HepG2 (cell line): Measurements from ENCODE around the gene ARHGAP36. TPM values are rescaled to one million over a fixed set of nuclear protein-coding genes. Genes with fewer than 3 reads are reported as not detected.

Experiments
- ATAC-seq: fragments of 200-7000 bp; cut with Tn5 transposase; 3 replicates; pipeline ENCODE4 v1.9.1; 2020; ENCODE audit warnings: mild to moderate bottlenecking, moderate library complexity
- BruUV-seq: library from RNA; stranded (reverse); fragments of 400-500 nt; replicated peaks from 2 replicates; lab custom pipeline; 2021; lab: Mats Ljungman, UMichigan
- CTCF ChIA-PET: fragments of 300-600 bp; formaldehyde crosslinking; extraction: SDS; loops from one replicate; lab custom pipeline; 2021; ENCODE audit warnings: low total read pairs, inconsistent platforms, low intra/inter-chr PET ratio; lab: Yijun Ruan, JAX
- POLR2A ChIA-PET: fragments of 350-600 bp; sonication (Branson Sonifier 250); formaldehyde crosslinking; loops from one replicate; lab custom pipeline; 2020; ENCODE audit warnings: antibody characterized with exemption, inconsistent platforms; lab: Yijun Ruan, JAX
- DNase-seq: peaks from one replicate; pipeline ENCODE4 v3.0.0-alpha.2; 2015; ENCODE audit warnings: low spot score
- FAIRE-seq: peaks from 3 replicates; lab custom pipeline; 2011; peaks lifted over from hg19 to GRCh38; lab: Jason Lieb, UNC
- H2AFZ ChIP-seq: one replicate; pipeline ENCODE4 v1.6.1; 2011; ENCODE audit warnings: low read length, inconsistent platforms
- H3K27ac ChIP-seq: fragments of 300-600 bp; 3 replicates; pipeline ENCODE4 v1.8.0; 2011; ENCODE audit warnings: mixed run types, mild to moderate bottlenecking, mixed read lengths, low read length, inconsistent platforms; ENCODE audit not compliant: insufficient read depth; ENCODE audit errors: extremely low read length
- H3K27me3 ChIP-seq, 2 experiments: fragments of 200-600 bp in 1 of 2; 2 replicates in 1 of 2; 3 replicates in 1 of 2; pipeline versions ENCODE4 v1.6.0 to v1.8.0; 2011; ENCODE audit warnings: low read length in 2 of 2, mild to moderate bottlenecking in 2 of 2, moderate library complexity in 2 of 2, inconsistent platforms in 1 of 2; ENCODE audit not compliant: insufficient read depth in 2 of 2, control insufficient read depth in 1 of 2
- H3K36me3 ChIP-seq, 2 experiments: fragments of 200-600 bp in 1 of 2; replicated peaks in 1 of 2; 2 replicates in 1 of 2; 3 replicates in 1 of 2; pipeline versions ENCODE4 v1.5.1 to v1.8.0; 2011; ENCODE audit warnings: low read length in 2 of 2, inconsistent platforms in 1 of 2; ENCODE audit not compliant: insufficient read depth in 2 of 2, control insufficient read depth in 1 of 2
- H3K4me1 ChIP-seq: 2 replicates; pipeline ENCODE4 v1.5.1; 2012; ENCODE audit warnings: low read length, inconsistent platforms; ENCODE audit not compliant: insufficient read depth
- H3K4me2 ChIP-seq: 2 replicates; pipeline ENCODE4 v1.6.0; 2011; ENCODE audit warnings: low read depth, low read length, inconsistent platforms
- H3K4me3 ChIP-seq, 3 experiments: fragments of 200-600 bp in 1 of 3; sonication (generic), shearing (Covaris generic) in 1 of 3; replicated peaks in 1 of 3; 2 replicates each; pipeline ENCODE4 v1.5.1; 2011 to 2016; ENCODE audit warnings: low read length in 3 of 3, inconsistent platforms in 2 of 3, low read depth in 2 of 3, mild to moderate bottlenecking in 2 of 3, control low read depth in 1 of 3, mixed read lengths in 1 of 3; ENCODE audit not compliant: insufficient read depth in 1 of 3
- H3K79me2 ChIP-seq: one replicate; pipeline ENCODE4 v1.6.1; 2011; ENCODE audit warnings: low read length, inconsistent platforms; ENCODE audit not compliant: insufficient read depth
- H3K9ac ChIP-seq: 2 replicates; pipeline ENCODE4 v1.6.0; 2011; ENCODE audit warnings: mild to moderate bottlenecking, low read depth, low read length, inconsistent platforms; ENCODE audit not compliant: insufficient read depth
- H3K9me3 ChIP-seq: 2 replicates; pipeline ENCODE4 v1.5.1; 2012; ENCODE audit warnings: mild to moderate bottlenecking, low read length
- H4K20me1 ChIP-seq: 2 replicates; pipeline ENCODE4 v1.6.0; 2011; ENCODE audit warnings: inconsistent platforms, mild to moderate bottlenecking, low read length, moderate library complexity; ENCODE audit not compliant: insufficient read depth
- BCL6 ChIP-seq: IDR thresholded peaks from 2 replicates; pipeline ENCODE4 v1.6.1; 2016; ENCODE audit warnings: missing genetic modification reagents, missing compliant biosample characterization
- ZBTB3 ChIP-seq: sonication (generic); formaldehyde crosslinking; IDR thresholded peaks from 2 replicates; pipeline ENCODE4 v1.4.0; 2020; ENCODE audit warnings: low read depth, mild to moderate bottlenecking, moderate library complexity, missing genetic modification reagents, borderline replicate concordance
- ZNF275 ChIP-seq: sonication (generic); formaldehyde crosslinking; IDR thresholded peaks from 2 replicates; pipeline ENCODE4 v1.8.0; 2022; ENCODE audit warnings: missing genetic modification reagents, mild to moderate bottlenecking, inconsistent platforms, borderline replicate concordance
- ZNF724P ChIP-seq: sonication (generic); formaldehyde crosslinking; IDR thresholded peaks from 2 replicates; pipeline ENCODE4 v1.8.0; 2022; ENCODE audit warnings: missing genetic modification reagents, borderline replicate concordance
- WGBS: methylation state at CpG from one replicate; pipeline ENCODE4 v1.1.6; 2017; ENCODE audit warnings: low lambda C conversion rate; 5-methylcytosine and 5-hydroxymethylcytosine counted together
- in situ Hi-C: cut with HindIII; loops from 2 replicates; pipeline ENCODE4 v1.10.0; 2017; ENCODE audit warnings: low pct_unique_long_range_greater_than_20kb; ENCODE audit not compliant: extremely low pct_ligation_motif_present
- intact Hi-C: fragments of 100-400 bp; cut with micrococcal nuclease; formaldehyde crosslinking; loops from one replicate; pipeline ENCODE4 v1.10.0; 2022; ENCODE audit not compliant: unreplicated experiment
- polyA plus RNA-seq, 8 experiments: library from polyadenylated mRNA; depleted of rRNA in 3 of 8; stranded (reverse) in 7 of 8; unstranded in 1 of 8; fragments of >200 nt; fragmentation: Illumina TruSeq in 4 of 8; extraction: Trizol in 4 of 8; gene quantifications; 2 replicates each; pipeline versions ENCODE4 v1.2.1 to v1.2.3, GENCODE V29; 2011 to 2016; ENCODE audit warnings: low read depth in 4 of 8, missing spikeins in 1 of 8, mixed read lengths in 1 of 8; ENCODE audit not compliant: insufficient read depth in 1 of 8
- total RNA-seq, 5 experiments: library from RNA; depleted of rRNA; stranded (reverse); fragments of >200 nt; fragmentation: Illumina TruSeq; extraction: Trizol; gene quantifications; 2 replicates each; pipeline ENCODE4 v1.2.3, GENCODE V29; 2016; ENCODE audit warnings: low read depth in 1 of 5
- TF ChIP-seq, protein P1 (sequence below): sonication (generic); formaldehyde crosslinking; IDR thresholded peaks from 2 replicates; pipeline ENCODE4 v1.5.1; 2020; ENCODE audit warnings: missing genetic modification reagents, mild to moderate bottlenecking, borderline replicate concordance
- TF ChIP-seq, protein P2 (sequence below): sonication (generic); formaldehyde crosslinking; IDR thresholded peaks from 2 replicates; pipeline ENCODE4 v1.5.0; 2020; ENCODE audit warnings: mild to moderate bottlenecking, missing genetic modification reagents
- TF ChIP-seq, protein P3 (sequence below): sonication (generic); formaldehyde crosslinking; IDR thresholded peaks from 2 replicates; pipeline ENCODE4 v1.4.0; 2020; ENCODE audit warnings: mild to moderate bottlenecking, missing genetic modification reagents

ARHGAP36 gene
- total and polyA plus RNA-seq, 2 of the 13 experiments (the other 11 are each of a cell fraction or from before 2014, with no cell fraction given), result not detected

DNA sequence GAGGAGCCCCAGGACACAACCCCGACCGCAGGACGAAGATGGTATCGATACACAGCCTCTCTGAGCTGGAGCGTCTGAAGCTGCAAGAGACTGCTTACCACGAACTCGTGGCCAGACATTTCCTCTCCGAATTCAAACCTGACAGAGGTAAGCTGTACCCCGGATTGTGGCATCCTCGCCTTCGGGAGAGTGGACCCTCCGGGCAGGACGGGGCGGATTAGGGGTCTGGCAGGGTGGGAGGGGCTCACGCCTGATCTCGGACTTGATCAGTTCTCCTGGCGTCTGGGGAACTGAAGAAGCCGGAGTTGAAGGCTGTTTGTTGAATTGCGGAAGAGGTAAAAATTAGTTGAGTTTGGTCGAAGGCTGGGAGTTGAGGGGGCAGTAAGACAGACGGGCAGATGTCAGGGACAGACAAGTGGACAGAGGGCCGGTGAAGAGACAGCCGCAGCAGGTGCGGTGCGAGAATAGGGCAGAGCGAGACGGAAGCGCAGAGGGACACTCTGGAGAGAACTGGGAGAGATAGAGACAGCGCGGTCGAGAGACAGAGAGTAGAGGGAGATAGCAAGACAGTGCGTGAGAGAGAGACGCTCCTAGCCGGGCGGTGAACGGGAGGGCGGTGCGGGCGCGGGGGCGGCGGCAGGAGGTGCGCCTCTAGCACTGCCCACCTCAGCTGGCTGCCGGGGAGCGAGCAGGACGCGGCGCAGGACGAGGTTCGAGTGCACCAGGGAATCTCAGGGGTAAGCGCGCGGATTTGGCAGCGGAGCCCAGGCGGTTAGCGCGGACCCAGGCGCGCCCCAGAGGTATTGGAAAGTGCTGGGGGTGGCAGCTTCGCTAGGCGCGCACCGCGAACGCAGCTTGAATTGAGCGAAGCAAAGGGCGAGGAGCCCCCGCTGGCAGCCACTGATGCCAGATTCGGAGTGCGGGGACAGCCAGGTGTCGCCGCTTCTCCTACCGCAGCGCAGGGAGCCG is 23.9 kb downstream of the ARHGAP36 start:
- in situ Hi-C loops (no loop called here), intact Hi-C loops (no loop called here)
- H4K20me1 ChIP-seq, result no peaks in the 10 kb centered on the region
- H3K9me3 ChIP-seq, result no peaks in the 10 kb centered on the region
- H3K4me2 ChIP-seq, result no peak overlapping the region
- H3K4me3 ChIP-seq, result no peak overlapping the region
- H2AFZ ChIP-seq, result no peak overlapping the region
- H3K27ac ChIP-seq, result no peak overlapping the region
- no peaks in the 10 kb centered on the region for H3K4me1 ChIP-seq
- TF ChIP-seq ZNF275 (CRISPR knock-in tag) (no peak), BCL6 (CRISPR knock-in tag) (no peak), ZBTB3 (no peak), ZNF724P (no peak)
- TF ChIP-seq, protein P1, sequence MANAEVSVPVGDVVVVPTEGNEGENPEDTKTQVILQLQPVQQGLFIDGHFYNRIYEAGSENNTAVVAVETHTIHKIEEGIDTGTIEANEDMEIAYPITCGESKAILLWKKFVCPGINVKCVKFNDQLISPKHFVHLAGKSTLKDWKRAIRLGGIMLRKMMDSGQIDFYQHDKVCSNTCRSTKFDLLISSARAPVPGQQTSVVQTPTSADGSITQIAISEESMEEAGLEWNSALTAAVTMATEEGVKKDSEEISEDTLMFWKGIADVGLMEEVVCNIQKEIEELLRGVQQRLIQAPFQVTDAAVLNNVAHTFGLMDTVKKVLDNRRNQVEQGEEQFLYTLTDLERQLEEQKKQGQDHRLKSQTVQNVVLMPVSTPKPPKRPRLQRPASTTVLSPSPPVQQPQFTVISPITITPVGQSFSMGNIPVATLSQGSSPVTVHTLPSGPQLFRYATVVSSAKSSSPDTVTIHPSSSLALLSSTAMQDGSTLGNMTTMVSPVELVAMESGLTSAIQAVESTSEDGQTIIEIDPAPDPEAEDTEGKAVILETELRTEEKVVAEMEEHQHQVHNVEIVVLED (CRISPR knock-in tag), result no peak
- TF ChIP-seq, protein P2, sequence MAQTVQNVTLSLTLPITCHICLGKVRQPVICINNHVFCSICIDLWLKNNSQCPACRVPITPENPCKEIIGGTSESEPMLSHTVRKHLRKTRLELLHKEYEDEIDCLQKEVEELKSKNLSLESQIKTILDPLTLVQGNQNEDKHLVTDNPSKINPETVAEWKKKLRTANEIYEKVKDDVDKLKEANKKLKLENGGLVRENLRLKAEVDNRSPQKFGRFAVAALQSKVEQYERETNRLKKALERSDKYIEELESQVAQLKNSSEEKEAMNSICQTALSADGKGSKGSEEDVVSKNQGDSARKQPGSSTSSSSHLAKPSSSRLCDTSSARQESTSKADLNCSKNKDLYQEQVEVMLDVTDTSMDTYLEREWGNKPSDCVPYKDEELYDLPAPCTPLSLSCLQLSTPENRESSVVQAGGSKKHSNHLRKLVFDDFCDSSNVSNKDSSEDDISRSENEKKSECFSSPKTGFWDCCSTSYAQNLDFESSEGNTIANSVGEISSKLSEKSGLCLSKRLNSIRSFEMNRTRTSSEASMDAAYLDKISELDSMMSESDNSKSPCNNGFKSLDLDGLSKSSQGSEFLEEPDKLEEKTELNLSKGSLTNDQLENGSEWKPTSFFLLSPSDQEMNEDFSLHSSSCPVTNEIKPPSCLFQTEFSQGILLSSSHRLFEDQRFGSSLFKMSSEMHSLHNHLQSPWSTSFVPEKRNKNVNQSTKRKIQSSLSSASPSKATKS (CRISPR knock-in tag), result no peak
- TF ChIP-seq, protein P3, sequence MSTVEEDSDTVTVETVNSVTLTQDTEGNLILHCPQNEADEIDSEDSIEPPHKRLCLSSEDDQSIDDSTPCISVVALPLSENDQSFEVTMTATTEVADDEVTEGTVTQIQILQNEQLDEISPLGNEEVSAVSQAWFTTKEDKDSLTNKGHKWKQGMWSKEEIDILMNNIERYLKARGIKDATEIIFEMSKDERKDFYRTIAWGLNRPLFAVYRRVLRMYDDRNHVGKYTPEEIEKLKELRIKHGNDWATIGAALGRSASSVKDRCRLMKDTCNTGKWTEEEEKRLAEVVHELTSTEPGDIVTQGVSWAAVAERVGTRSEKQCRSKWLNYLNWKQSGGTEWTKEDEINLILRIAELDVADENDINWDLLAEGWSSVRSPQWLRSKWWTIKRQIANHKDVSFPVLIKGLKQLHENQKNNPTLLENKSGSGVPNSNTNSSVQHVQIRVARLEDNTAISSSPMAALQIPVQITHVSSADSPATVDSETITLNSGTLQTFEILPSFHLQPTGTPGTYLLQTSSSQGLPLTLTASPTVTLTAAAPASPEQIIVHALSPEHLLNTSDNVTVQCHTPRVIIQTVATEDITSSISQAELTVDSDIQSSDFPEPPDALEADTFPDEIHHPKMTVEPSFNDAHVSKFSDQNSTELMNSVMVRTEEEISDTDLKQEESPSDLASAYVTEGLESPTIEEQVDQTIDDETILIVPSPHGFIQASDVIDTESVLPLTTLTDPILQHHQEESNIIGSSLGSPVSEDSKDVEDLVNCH (CRISPR knock-in tag), result no peak
- TF ChIP-seq, all 625 proteins: peak for 0
- ChIA-PET POLR2A (no interaction called here), CTCF (no interaction called here)
- H3K9ac ChIP-seq, result no peak overlapping the region
- BruUV-seq, result no TSS peak
- no peaks in the 10 kb centered on the region for H3K36me3 ChIP-seq
- no peak for FAIRE-seq
- no peak for ATAC-seq
- WGBS, result 25% methylated on average over 33 of the region's 75 CpGs
- H3K79me2 ChIP-seq, result no peaks in the 10 kb centered on the region
- peaks cover 0 to 14% of the 10 kb centered on the region in 2 experiments; a peak in 1 of 5 replicates for H3K27me3 ChIP-seq
- no peak for DNase-seq
